DMS79 treated with DMSO at 0.1 percent for 48 hours (cell line): ENCODE measurements around the gene ITPKC.
A peak's percentile ranks its signal among the peaks of the same experiment; 100 is the strongest.

Source experiments
- DNase-seq: peaks from one replicate; lab custom pipeline; 2025; lab: John Stamatoyannopoulos, UW

ITPKC gene

DNA sequence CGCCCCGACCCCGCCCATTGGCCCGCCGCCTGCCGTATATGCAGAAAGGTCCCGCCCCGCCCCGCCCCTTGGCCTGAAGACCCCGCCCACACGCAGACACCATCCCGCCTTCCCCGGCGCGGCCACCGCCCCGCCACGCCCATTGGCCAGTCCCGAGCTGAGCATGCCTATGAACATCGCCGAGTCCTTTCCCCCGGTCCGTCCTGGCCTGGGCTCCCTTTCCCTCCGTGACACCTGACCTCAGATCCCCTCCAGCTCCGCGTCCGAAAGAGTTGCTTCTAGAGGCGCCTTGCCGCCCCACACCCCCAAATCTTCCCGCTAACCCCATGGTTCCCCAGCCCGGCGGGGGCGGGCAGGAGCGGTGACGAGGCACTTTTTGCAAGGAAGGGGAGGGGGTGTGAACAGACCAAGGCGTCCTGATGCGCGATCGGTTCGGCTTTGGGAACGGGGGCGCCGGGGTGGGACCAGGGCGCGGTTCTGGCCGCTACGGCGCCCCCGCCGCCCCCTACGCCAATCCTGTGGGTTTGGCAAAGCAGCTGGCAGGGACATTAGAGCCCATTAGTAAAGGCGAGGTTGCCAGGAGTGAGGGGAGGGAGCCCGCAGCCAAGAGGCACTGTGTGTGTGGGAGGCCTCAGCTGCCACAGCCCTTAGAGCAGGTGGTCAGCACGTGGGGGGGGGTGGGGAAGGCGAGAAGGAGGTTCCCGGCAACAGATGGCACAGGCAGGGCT is 26.1 kb upstream of the ITPKC start:
- peak; percentile 88 for DNase-seq

DNA sequence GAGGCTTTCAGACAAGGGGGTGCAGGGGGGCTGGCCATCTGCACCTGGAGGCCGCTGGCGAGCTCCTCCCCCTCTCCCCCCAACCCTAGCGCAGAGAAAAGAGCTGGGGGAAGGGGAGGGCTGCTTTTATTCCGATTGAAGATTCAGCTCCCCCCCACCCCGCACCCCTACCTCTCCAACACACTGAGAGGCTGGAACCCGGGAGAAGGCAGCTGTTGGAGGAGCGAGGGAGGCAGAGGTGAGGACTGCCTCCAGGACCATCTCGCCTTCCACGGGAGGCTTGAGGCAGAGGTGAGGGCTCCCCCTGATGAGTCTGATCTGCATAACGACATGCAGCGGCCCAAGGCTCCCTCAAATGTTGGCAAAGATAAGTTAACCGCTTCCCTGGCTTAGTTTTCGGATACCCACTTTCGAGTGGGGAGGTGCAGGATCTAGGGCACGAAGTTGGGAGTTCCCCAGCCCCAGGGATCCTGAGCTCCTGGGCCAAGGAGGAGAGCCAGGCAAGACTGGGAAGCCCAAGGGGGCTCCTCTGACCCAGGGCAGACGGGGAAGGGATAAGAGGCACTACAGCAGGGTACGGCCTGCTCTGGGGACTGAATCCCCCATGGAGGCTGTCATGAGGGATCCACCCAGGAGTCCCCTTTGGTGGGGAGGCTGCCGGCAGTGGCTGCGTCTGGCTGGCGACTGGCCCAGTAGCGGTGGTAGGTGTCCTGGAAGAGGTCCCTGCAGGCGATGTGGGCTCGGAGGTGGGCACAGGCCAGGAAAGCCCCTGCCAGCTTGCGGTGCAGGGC is 25.3 kb upstream of the ITPKC start:
- DNase-seq: peak; percentile 79

DNA sequence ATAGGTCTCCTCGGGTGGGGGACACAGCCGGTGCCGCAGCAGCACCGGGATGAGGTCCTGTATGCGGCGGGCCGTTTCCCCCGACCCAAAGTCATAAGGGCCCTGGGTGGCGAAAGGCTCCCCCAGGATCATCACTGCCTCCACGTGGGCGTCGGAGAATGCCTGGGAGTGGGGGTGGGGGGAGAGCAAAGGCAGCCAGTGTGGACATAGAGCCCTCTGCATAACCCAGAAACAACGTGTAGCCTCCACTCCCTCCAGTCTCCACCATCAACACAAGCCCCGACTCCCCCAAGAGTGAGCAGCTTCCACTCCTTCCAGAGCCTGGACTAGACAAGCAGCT is 24.7 kb upstream of the ITPKC start:
- DNase-seq: no peak

DNA sequence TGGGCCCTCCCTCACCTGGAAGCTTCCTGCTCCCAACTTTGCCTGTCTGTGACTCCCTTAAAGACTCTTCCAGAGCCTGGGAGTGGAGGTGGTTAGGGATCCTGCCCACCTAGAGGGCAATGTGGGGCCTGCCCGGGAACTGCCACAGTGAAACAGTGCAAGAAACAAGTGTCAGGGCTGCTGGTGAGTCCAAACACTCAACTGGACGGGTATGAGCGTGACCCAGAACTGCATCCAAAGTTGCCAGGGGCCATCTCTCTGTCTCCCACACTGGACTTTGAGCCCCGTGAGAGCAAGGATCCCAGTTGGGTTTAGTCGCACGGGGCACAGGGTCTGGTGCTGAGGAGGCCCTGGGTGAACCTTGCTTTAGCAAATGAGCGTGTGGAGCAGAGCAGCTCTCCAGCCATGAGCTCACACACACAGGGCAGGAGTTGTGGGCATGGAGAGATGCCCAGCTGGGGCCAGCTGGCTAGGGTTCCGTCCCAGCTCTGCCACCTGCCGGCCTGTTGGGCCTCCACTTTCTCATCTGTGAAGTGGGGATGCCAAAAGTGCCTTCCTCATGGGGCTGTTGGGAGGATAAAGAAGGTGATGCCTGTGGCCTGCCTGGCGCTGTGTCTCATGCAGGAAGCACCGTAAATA is 23.6 kb upstream of the ITPKC start:
- DNase-seq: no peak

DNA sequence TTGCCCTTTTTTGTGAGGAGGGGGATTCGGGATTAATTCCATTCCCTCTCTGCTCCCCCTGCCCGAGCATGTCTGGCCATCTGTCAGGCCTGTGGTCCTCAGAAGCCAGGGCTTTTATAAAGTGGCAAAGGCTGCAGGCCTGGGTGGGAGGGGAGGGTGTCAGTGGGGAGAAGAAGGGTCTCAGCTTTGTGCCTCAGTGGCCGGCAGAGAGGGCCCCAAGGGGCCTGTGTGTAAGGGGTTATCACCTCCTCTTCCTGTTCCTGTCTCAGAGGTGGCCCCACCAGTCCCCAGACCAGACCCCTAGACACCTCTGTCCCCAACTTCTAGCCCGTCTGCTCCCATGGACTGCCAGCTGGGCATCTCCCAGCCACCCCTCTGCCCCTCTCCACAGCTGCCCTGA is 23.0 kb upstream of the ITPKC start:
- no peak for DNase-seq

DNA sequence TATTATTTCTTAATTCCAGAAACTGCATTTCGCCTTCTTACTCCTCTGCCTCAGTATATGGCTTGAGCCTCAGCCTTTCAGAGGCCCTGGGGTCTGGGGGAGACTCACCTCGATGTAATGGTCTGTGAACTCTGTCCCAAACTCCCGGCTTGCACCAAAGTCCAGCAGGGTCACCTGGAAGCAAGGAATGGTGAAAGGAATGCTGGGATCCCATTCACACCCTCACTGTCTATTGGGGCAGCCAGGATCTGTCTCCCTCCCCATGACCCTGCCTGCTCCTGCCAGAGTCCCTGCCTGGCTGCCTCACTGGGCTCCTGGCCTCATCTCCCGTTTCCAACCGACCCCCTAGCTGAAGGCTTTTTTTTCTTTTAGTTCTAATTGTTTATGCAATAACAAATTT is 21.0 kb upstream of the ITPKC start:
- DNase-seq: no peak

DNA sequence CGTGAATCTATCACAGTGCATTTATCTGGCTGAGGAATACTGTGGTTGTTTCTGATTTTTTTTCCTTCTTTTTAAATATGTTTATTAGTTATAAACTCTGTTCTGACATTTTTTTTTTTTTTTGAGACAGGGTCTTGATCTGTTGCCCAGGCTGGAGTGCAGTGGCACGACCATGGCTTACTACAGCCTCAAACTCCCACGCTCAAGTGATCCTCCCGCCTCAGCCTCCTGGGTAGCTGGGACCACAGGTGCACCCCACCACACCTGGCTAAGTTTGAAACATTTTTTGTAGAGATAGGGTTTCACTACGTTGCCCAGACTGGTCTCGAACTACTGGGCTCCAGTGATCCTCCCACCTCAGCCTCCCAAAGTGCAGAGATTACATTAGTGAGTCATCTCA is 19.9 kb upstream of the ITPKC start:
- no peak for DNase-seq

DNA sequence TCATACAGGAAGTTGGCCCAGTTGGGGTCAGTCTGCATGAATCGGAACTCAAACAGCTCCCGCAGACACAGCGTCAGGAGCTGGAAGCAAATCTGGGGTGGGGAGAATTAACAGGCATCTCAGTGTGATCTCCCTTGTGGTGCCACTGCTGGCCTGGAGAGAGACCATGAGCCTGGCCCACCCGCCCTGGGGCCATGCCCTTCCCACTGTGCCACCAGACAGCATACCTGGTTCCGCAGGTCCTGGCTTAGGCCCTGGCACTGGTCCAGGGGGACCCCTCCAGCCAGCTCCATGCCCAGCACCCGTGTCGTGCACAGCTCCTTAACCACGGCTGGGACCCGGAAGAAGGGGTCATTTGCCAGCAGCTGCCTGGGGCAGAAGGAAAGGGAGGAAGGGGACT is 16.8 kb upstream of the ITPKC start:
- DNase-seq: no peak

DNA sequence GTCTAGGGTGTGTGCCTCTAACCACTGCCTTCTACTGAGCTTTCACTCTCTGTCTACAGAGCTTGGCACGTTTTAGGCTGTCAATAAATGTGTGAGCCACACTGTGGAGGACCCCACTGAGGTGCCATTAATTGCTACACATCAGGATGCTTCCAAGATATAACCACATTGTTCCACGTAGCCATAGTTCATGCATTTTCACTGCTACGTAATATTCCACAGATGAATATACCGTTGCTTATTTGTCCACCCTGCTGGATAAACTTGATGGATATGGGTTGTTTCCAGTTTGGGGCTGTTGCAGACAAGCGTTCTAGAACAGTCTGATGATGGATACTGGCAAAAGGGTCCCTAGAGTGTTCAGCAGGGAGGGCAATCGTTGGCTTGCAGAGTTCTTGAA is 15.2 kb upstream of the ITPKC start:
- DNase-seq: no peak

DNA sequence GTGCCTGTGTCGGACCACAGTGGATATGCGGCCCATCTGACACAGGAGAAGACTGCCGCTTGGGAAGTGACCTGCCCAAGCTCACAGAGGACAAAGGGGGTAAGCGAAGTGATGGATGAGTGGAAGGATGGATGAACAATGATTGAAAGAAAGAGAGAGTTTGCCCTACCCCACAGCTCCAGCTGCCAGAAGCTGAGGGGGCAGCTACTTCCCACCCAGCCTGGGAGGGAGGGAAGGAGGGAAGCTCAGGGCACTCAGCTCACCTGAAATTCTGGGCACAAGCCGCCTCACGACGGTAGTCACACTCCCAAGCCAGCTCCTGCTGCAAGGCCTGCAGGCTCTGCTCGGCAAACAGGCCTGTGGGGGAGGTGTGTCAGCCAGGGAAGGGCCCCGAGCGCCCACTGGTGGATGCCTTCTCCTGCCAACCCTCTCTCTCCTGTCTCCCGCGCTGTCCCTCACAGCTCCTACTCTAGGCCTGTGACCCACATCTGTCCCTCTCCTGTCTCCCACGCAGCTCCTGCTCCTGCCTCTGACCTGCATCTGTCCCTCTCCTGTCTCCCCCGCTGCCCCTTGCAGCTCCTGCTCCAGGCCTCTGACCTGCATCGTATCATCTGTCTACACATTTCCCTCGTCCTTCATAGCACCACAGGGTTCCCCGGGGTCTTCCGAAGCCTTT is 14.4 kb upstream of the ITPKC start:
- no peak for DNase-seq

DNA sequence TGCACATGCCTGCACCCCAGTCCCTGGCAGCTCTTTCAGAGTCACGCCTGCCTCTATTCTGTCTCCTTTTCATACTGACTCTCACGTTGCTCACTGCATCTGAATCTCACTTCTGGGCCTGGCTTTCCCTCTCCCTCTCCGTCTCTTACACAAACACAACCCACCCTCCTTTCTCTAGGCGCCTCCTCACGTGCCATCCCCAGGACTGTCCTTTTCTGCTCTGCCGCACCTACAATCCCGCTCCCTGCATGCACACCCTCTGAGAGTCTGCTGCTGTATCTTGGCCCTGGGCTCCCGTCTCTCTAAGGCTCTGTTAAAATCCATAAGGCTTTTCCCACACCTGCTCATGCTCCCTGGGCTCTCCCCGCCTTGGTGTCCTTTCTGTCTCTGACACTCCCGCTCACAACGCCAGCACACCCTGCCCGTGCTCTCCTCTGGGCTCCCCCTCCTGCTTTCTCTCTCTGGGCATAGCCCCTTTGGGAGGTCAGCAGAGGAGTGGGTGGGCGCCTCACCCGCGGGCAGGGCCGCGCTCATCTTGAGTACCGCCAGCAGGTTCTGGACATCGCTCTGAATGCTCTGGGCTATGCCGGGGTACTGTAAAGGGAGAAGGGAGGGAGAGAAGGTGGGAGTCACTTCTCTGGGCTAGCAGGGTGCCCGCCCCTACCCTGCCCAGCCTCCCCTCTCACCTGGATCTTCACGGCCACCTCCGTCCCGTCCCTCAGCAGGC is 13.7 kb upstream of the ITPKC start:
- DNase-seq: no peak

DNA sequence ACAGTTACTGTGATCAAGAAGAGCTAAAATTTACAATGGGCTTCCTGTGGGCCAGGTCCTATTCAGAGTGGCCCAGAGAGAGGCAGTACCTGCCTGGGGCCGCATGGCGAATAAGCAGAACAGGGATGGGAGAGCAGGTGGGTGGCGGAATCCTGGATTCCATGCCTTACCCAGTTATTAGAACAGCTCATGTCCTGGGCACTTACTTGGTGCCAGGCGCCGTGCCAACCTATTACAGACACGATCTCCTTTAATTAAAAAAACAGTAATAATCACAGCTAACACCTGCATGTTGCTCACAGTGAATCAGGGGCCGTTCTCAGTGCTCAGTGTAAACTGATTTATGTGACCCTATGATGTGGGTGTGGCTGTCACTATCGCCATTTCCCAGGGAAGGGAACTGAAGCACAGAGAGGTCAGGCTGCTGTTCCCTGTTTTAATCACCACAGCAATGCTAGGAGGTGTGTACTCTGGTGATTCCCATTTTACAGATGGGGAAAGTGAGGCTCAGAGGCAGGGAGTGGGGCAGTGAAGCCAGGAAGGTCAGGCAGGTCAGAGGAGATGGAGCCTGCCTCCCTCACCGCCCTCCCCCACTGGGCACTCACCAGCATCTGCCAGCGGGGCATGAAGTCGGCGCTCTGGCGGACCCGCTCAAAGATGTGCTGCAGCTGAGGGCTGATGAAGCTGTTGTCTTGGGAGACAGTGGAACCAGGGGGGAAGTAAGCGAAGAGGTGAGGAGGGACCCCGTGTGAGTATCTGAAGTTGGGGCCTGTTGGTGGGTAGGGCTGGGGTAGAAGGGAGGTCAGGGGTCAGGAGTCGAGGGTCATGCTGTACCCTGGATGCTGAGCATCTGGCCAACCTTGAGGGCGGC is 12.2 kb upstream of the ITPKC start:
- no peak for DNase-seq

DNA sequence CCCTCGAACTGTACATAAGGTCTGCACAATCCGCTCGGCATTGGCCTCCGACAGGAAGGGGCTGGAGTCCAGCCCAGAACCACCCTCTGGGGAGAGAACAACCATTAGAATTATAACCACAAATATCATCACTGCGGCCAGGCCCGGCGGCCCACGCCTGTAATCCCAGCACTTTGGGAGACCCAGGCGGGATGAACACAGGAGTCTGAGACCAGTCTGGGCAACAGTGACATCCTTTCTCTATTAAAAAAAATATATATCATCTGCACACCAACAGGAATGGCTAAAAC is 11.6 kb upstream of the ITPKC start:
- no peak for DNase-seq

DNA sequence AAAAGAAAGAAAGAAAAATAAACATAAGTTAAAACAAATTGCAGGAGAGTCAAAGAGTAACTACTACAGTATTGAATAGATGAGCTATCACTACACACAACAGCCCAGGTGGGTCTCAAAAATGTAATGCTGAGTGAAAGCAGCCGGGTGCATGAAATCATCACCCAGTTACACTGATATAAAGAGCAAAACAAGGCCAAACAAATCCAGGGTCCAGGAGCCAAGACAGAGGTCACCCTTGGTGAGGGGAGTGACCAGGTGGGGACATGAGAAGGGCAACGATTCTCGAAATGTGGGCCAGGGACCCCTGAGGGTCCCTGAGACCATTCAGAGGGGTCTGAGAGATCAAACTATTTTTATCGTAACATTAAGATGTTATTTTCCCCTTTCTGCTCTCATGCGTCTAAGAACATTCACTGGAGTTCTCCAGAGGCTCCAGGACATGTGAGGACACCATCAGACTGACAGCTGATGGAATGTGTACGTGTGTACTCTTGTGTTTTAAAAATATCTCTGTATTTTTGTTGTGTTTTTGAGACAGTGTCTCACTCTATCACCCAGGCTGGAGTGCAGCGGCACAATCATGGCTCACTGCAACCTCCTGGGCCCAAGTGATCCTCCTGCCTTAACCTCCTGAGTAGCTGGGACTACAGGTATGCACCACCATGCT is 10.8 kb upstream of the ITPKC start:
- DNase-seq: no peak

DNA sequence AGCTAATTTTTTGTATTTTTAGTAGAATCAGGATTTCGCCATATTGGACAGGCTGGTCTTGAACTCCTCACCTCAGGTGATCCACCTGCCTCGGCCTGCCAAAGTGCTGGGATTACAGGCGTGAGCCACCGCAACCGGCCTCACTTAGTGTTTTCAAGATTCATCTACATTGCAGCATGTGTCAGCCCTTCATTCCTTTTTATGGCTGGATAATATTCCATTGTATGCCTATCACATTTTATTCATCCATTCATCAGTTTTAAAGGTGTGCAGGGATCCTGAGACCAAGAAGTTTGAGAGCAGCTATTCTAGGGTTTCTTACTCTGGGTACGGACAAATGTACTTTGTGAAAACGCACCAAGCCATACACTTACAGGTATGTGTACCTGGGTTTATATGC is 9.3 kb upstream of the ITPKC start:
- DNase-seq: no peak

DNA sequence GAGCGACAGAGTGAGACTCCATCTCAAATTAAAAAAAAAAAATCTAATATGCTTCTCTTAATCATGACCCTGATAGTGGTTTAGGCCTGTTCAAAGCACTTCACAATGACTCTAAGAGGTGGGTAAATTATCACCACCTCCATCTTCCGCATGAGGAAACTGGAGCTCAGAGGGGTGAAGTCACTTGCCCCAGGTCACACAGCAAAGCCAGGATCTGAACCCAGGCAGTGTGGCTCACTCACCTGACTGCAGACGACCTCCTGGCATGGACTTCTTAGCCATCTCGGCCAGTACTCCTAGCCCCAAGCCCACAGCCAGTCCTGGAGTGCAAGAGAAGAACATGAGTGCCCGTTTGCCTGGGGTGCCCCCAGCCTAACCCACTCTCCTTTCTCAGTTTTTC is 7.1 kb upstream of the ITPKC start:
- no peak for DNase-seq

DNA sequence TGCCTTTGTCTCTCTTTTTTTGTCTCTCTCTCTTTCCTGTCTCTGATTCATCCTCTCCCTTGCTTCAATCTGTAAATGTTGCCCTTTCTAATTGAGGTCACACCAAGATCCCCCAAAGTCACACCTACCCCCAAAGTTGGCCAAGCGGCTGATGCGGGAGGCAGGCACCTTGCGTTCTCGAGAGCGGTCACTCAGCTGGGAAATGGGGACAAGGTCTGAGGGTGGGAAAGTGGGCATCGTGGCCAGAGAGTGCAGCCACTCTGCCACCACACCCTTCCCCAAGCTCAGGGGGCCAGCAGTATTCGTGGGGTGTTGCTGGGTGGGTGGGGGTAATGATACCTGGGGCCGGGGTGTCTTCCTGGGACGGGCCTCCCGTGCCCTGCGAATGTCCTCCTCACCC is 3.0 kb upstream of the ITPKC start:
- DNase-seq: no peak

DNA sequence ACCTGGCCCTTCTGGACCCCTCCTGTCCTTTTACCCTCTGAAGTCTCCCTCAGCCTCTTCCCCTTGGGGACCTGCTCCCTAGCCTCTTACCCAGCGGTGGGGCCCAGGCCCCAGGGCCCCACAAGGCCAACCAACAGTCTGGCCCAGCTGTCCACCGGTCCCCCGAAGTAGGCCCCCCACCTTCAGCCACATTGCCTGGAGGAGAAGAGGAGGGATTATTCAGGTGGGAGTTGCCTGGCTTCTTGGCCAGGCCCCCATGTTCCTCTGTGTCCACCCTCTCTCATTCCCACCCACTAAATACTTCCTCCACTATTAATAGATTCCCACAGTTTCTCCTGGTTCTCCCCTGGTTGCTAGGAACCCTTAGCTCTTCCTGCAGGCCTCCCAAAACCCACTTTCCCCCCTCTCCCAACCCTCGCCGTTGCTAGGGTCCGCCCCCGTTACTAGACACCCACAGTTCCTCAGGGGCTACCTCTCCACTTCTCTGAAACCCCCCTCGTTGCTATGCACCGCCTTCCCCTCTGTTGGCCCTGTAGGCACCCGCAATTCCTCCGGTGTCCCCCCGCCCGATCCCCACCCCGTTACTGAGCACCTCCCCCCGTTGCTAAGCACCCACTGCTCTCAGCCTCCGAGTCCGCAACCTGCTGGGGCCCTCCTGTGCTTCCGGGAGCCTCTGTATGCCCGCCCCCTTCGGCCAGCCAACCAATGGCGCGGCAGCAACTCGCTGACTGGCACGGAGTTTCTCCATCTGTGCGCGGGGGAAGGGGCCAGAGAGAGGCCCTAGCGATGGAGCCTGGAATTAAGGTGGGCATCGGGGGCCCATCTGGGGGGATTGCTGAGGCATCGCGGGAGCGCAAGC is 2.2 kb upstream of the ITPKC start:
- DNase-seq: peak; percentile 95

DNA sequence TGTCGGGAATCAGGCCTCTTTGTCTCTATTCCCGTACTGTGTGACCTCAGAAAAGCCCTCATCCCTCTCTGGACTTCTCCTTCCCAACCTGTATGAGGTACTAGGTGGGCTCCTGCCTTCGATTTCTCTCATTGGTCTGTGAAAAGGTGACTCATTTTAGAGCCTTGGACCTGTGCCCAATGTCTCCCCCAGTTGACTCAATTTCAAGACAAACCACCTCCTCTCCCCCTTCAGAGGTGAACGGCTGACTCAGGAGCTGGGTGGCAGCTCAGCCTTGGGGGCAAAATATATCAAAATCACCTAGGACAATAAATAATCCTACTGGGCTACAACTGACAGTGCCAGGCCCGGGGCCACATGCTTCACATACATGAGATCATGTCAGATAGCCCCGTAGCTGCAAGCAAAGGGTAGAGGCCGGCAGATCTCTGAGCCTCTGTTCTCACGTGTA is 856 bp upstream of the ITPKC start:
- DNase-seq: no peak
